GM12864 (cell line): ENCODE measurements around the gene PPFIA1.

ENCODE experiments used
- DNase-seq: peaks from one replicate; pipeline ENCODE4 v3.0.0-alpha.2; 2011; ENCODE audit warnings: low read depth
- H3K4me3 ChIP-seq: 2 replicates; pipeline ENCODE4 v1.5.1; 2011; ENCODE audit warnings: mild to moderate bottlenecking, low read depth, low read length, control low read depth
- TF ChIP-seq, protein P1 (sequence below): IDR thresholded peaks from 2 replicates; pipeline ENCODE4 v1.5.1; 2011; ENCODE audit warnings: low read depth, mild to moderate bottlenecking, moderate library complexity, low read length, control low read depth, inconsistent platforms; ENCODE audit errors: missing control alignments

PPFIA1 gene

GRCh38 chr11:70270104-70270876 lies at the start of gene PPFIA1:
Gene PPFIA1, plus strand, starts transcription at chr11:70270690. Its CDS starts 1,483 bp downstream, at chr11:70272173.
- TF ChIP-seq, protein P1, sequence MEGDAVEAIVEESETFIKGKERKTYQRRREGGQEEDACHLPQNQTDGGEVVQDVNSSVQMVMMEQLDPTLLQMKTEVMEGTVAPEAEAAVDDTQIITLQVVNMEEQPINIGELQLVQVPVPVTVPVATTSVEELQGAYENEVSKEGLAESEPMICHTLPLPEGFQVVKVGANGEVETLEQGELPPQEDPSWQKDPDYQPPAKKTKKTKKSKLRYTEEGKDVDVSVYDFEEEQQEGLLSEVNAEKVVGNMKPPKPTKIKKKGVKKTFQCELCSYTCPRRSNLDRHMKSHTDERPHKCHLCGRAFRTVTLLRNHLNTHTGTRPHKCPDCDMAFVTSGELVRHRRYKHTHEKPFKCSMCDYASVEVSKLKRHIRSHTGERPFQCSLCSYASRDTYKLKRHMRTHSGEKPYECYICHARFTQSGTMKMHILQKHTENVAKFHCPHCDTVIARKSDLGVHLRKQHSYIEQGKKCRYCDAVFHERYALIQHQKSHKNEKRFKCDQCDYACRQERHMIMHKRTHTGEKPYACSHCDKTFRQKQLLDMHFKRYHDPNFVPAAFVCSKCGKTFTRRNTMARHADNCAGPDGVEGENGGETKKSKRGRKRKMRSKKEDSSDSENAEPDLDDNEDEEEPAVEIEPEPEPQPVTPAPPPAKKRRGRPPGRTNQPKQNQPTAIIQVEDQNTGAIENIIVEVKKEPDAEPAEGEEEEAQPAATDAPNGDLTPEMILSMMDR, result peak; percentile 18
- peak; percentile 82 for DNase-seq
- peak within 1 kb of the TSS; percentile 91 for H3K4me3 ChIP-seq

DNA sequence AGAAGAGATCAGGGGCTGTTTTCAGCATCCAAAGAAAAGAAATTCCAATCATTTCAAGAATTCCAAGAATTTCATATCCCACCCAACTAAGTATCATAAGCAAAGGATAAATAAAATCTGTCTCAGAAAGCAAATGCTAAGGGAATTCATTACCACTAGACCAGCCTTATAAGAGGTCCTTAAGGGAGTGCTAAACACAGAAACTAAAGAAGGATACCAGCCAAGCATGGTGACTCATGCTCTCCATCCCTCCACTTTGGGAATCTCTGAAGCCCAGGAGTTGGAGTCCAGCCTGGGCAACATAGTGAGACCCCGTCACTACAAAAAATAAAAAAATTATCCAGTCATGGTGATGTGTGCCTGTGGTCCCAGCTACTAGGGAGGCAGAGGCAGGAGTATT lies 49.6 kb upstream of the PPFIA1 start:
- no peak for DNase-seq
- TF ChIP-seq, protein P1, result no peak
- no peak overlapping the region for H3K4me3 ChIP-seq

GRCh38 chr11:70225681-70226177 lies 44.8 kb upstream of the PPFIA1 start:
- TF ChIP-seq, protein P1, result no peak
- no peak overlapping the region for H3K4me3 ChIP-seq
- no peak for DNase-seq

DNA sequence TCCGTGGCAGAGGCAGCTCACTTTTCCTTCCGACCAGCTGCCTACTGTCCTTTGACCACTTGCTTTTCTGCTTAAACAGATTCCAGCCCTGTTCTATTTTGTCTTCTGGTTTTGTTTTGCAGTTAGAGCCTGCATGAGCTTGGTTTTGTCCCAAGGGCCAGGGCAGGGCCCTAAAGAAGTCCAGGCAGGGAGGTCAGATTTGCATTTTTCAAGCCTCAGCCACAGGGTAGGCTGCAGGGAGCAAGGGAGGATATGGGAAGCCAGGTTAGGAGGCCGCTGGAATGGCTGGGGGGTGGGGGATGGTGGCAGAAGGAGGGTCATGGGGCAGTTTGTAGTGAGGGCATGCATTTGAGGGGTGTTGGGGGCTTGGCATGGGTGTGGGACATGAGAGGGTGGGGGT lies 44.3 kb upstream of the PPFIA1 start:
- TF ChIP-seq, protein P1, result no peak
- no peak for DNase-seq
- H3K4me3 ChIP-seq, result no peak overlapping the region

GRCh38 chr11:70226967-70227366 lies 43.5 kb upstream of the PPFIA1 start:
- TF ChIP-seq, protein P1, result peak; percentile 62
- no peak for DNase-seq

DNA sequence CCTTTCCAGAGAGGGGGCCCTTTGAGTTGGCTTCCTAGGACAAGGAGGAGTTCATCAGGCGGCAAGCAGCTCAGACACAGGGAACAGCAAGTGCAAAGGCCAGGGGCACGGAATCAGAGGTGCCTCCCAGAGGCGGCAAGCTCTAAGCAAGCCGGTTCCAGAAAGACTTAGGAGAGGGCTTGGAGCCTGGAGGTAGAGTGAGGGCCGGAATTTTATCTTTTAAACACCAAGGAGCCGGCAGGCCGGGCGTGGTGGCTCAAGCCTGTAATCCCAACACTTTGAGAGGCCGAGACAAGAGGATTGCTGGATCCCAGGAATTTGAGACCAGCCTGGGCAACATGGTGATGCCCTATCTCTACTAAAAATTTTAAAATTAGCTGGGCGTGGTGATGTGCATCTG lies 40.8 kb upstream of the PPFIA1 start:
- TF ChIP-seq, protein P1, result no peak

More at GRCh38 chr11:70226967-70227366, 43.5 kb upstream of the PPFIA1 start:
- no peak overlapping the region for H3K4me3 ChIP-seq

More for the DNA sequence above, 40.8 kb upstream of the PPFIA1 start:
- H3K4me3 ChIP-seq, result no peak overlapping the region
- DNase-seq, result no peak
